ENCODE results near the gene LINGO3.

LINGO3 gene

DNA sequence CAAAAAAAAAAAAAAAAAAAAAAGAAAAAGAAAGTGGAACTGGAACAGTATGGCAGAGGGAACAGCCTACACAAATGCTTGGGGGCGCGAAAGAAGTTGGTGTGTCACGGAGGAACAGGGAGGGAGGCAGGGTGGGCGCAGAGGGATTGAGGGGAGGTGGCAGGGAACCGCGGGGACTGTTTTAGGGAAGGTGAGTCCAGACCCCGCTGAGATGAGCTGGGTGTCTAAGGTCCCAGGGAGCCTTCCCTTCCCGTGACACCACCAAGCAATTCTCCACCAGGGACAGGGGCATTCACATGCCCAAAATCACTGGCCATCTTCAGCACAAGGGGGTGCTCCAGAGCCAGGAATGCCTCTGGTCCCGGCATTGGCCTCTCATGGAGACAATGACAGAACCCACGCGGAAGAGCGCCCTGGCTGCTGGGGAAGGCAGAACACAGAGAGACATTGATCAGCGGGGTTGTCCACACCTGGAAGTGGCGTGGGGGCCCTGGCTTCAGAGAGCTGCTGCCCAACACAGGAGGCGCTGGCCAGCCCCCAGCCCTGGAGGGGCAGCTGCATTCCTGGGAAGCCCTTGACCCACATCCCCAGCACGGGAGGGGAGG lies 32.9 kb downstream of the LINGO3 start:
- H3K4me3 ChIP-seq (ENCODE audit: low read depth, low read length): no peak overlapping the region
- no peak overlapping the region for H3K27ac ChIP-seq (ENCODE audit: extremely low read depth, low read depth, low read length)
- ChIA-PET CTCF (interaction anchor here (0.6 to 4.3 kb wide), 24 partner anchors 10 to 427 kb away, joined by 3 to 25 read pairs (median 4); partner anchors contain the start of genes GNG7, LMNB2, LSM7 and SPPL2B), POLR2A (interaction anchor here (0.6 to 1.4 kb wide), 8 partner anchors 26 to 645 kb away, joined by 3 to 9 read pairs (median 3); partner anchors contain the start of gene PLEKHJ1)
- 0 out of 2 replicates have a peak, but pooled peaks cover 2% of the 10 kb centered on the region for H3K4me1 ChIP-seq (ENCODE audit: control insufficient read depth, insufficient read depth, low read length)
- H3K9me3 ChIP-seq (ENCODE audit: control insufficient read depth, insufficient read depth, low read depth, low read length): no peaks in the 10 kb centered on the region
- peaks cover 6 to 32% of the 10 kb centered on the region in 2 experiments; a peak in 2 of 3 replicates for H3K36me3 ChIP-seq (ENCODE audit: control insufficient read depth in 2 of 2, insufficient read depth in 1 of 2, low read length in 2 of 2)
- no peak for TF ChIP-seq ZFP69B (tag by site-specific recombination; IDR thresholded peaks at IDR 0.05)
- TF ChIP-seq ZNF138 (tag by site-specific recombination; IDR thresholded peaks at IDR 0.05; ENCODE audit: borderline replicate concordance): no peak
- TF ChIP-seq EGR2 (tag by site-specific recombination; IDR thresholded peaks at IDR 0.05; ENCODE audit: low read depth): peak; percentile 9; the same call in 1 of the 2 replicates
- no peak for TF ChIP-seq ZNF24 (tag by site-specific recombination; IDR thresholded peaks at IDR 0.05)
- no peak for TF ChIP-seq ZBTB1 (tag by site-specific recombination; IDR thresholded peaks at IDR 0.05)
- peak; percentile 74 for TF ChIP-seq ZNF654 (tag by site-specific recombination; IDR thresholded peaks at IDR 0.05; ENCODE audit: low read depth)
- peak; percentile 80 for TF ChIP-seq KLF8 (tag by site-specific recombination; IDR thresholded peaks at IDR 0.05)
- peak; percentile 66 for TF ChIP-seq ZNF341 (tag by site-specific recombination; IDR thresholded peaks at IDR 0.05; ENCODE audit: low read depth)
- TF ChIP-seq ZNF366 (tag by site-specific recombination; conservative IDR thresholded peaks at IDR 0.05): no peak
- no peak for TF ChIP-seq ZNF211 (tag by site-specific recombination; IDR thresholded peaks at IDR 0.05; ENCODE audit: low read depth)
- TF ChIP-seq, protein P1, sequence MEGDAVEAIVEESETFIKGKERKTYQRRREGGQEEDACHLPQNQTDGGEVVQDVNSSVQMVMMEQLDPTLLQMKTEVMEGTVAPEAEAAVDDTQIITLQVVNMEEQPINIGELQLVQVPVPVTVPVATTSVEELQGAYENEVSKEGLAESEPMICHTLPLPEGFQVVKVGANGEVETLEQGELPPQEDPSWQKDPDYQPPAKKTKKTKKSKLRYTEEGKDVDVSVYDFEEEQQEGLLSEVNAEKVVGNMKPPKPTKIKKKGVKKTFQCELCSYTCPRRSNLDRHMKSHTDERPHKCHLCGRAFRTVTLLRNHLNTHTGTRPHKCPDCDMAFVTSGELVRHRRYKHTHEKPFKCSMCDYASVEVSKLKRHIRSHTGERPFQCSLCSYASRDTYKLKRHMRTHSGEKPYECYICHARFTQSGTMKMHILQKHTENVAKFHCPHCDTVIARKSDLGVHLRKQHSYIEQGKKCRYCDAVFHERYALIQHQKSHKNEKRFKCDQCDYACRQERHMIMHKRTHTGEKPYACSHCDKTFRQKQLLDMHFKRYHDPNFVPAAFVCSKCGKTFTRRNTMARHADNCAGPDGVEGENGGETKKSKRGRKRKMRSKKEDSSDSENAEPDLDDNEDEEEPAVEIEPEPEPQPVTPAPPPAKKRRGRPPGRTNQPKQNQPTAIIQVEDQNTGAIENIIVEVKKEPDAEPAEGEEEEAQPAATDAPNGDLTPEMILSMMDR (tag by site-specific recombination; IDR thresholded peaks at IDR 0.05): peak; percentile 97
- TF ChIP-seq, protein P2, sequence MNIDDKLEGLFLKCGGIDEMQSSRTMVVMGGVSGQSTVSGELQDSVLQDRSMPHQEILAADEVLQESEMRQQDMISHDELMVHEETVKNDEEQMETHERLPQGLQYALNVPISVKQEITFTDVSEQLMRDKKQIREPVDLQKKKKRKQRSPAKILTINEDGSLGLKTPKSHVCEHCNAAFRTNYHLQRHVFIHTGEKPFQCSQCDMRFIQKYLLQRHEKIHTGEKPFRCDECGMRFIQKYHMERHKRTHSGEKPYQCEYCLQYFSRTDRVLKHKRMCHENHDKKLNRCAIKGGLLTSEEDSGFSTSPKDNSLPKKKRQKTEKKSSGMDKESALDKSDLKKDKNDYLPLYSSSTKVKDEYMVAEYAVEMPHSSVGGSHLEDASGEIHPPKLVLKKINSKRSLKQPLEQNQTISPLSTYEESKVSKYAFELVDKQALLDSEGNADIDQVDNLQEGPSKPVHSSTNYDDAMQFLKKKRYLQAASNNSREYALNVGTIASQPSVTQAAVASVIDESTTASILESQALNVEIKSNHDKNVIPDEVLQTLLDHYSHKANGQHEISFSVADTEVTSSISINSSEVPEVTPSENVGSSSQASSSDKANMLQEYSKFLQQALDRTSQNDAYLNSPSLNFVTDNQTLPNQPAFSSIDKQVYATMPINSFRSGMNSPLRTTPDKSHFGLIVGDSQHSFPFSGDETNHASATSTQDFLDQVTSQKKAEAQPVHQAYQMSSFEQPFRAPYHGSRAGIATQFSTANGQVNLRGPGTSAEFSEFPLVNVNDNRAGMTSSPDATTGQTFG (tag by site-specific recombination; IDR thresholded peaks at IDR 0.05; ENCODE audit: borderline replicate concordance): no peak
- TF ChIP-seq, protein P3, sequence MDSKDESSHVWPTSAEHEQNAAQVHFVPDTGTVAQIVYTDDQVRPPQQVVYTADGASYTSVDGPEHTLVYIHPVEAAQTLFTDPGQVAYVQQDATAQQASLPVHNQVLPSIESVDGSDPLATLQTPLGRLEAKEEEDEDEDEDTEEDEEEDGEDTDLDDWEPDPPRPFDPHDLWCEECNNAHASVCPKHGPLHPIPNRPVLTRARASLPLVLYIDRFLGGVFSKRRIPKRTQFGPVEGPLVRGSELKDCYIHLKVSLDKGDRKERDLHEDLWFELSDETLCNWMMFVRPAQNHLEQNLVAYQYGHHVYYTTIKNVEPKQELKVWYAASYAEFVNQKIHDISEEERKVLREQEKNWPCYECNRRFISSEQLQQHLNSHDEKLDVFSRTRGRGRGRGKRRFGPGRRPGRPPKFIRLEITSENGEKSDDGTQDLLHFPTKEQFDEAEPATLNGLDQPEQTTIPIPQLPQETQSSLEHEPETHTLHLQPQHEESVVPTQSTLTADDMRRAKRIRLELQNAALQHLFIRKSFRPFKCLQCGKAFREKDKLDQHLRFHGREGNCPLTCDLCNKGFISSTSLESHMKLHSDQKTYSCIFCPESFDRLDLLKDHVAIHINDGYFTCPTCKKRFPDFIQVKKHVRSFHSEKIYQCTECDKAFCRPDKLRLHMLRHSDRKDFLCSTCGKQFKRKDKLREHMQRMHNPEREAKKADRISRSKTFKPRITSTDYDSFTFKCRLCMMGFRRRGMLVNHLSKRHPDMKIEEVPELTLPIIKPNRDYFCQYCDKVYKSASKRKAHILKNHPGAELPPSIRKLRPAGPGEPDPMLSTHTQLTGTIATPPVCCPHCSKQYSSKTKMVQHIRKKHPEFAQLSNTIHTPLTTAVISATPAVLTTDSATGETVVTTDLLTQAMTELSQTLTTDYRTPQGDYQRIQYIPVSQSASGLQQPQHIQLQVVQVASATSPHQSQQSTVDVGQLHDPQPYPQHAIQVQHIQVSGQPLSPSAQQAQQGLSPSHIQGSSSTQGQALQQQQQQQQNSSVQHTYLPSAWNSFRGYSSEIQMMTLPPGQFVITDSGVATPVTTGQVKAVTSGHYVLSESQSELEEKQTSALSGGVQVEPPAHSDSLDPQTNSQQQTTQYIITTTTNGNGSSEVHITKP (tag by site-specific recombination; IDR thresholded peaks at IDR 0.05): no peak; the same call in 1 of the 2 replicates
- TF ChIP-seq KLF10 (tag by site-specific recombination; IDR thresholded peaks at IDR 0.05): no peak
- no peak for TF ChIP-seq WT1 (tag by site-specific recombination; IDR thresholded peaks at IDR 0.05)
- TF ChIP-seq, protein P4, sequence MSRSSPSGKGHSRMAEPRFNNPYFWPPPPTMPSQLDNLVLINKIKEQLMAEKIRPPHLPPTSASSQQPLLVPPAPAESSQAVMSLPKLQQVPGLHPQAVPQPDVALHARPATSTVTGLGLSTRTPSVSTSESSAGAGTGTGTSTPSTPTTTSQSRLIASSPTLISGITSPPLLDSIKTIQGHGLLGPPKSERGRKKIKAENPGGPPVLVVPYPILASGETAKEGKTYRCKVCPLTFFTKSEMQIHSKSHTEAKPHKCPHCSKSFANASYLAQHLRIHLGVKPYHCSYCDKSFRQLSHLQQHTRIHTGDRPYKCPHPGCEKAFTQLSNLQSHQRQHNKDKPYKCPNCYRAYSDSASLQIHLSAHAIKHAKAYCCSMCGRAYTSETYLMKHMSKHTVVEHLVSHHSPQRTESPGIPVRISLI (tag by site-specific recombination; IDR thresholded peaks at IDR 0.05): peak; percentile 81
- TF ChIP-seq GLIS2 (tag by site-specific recombination; IDR thresholded peaks at IDR 0.05): peak; percentile 54
- no peak for TF ChIP-seq ZNF624 (tag by site-specific recombination; IDR thresholded peaks at IDR 0.05)
- TF ChIP-seq, protein P5, sequence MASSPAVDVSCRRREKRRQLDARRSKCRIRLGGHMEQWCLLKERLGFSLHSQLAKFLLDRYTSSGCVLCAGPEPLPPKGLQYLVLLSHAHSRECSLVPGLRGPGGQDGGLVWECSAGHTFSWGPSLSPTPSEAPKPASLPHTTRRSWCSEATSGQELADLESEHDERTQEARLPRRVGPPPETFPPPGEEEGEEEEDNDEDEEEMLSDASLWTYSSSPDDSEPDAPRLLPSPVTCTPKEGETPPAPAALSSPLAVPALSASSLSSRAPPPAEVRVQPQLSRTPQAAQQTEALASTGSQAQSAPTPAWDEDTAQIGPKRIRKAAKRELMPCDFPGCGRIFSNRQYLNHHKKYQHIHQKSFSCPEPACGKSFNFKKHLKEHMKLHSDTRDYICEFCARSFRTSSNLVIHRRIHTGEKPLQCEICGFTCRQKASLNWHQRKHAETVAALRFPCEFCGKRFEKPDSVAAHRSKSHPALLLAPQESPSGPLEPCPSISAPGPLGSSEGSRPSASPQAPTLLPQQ (tag by site-specific recombination; IDR thresholded peaks at IDR 0.05): 0 out of 2 replicates have a peak, but pooled peaks have one; percentile 17
- TF ChIP-seq ZNF623 (tag by site-specific recombination; IDR thresholded peaks at IDR 0.05): no peak
- TF ChIP-seq ZBTB7A (tag by site-specific recombination; IDR thresholded peaks at IDR 0.05; ENCODE audit: low read depth): peak; percentile 38; the same call in 1 of the 2 replicates
- peak; percentile 69 for TF ChIP-seq GLIS1 (tag by site-specific recombination; IDR thresholded peaks at IDR 0.05)
- TF ChIP-seq ZNF391 (tag by site-specific recombination; IDR thresholded peaks at IDR 0.05; ENCODE audit: borderline replicate concordance, low read depth): no peak
- no peak for TF ChIP-seq ZNF658 (tag by site-specific recombination; IDR thresholded peaks at IDR 0.05)
- TF ChIP-seq, protein P6, sequence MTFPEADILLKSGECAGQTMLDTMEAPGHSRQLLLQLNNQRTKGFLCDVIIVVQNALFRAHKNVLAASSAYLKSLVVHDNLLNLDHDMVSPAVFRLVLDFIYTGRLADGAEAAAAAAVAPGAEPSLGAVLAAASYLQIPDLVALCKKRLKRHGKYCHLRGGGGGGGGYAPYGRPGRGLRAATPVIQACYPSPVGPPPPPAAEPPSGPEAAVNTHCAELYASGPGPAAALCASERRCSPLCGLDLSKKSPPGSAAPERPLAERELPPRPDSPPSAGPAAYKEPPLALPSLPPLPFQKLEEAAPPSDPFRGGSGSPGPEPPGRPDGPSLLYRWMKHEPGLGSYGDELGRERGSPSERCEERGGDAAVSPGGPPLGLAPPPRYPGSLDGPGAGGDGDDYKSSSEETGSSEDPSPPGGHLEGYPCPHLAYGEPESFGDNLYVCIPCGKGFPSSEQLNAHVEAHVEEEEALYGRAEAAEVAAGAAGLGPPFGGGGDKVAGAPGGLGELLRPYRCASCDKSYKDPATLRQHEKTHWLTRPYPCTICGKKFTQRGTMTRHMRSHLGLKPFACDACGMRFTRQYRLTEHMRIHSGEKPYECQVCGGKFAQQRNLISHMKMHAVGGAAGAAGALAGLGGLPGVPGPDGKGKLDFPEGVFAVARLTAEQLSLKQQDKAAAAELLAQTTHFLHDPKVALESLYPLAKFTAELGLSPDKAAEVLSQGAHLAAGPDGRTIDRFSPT (tag by site-specific recombination; IDR thresholded peaks at IDR 0.05): peak; percentile 17; the same call in 1 of the 2 replicates
